Loucy (cell line): ENCODE data around the gene OPN1LW.

Experiments
- CTCF ChIP-seq: fragments of 200-600 bp; sonication (generic); conservative IDR thresholded peaks from 2 replicates; pipeline ENCODE4 v1.5.1; 2014; ENCODE audit warnings: mild to moderate bottlenecking, antibody characterized with exemption, low read length
- EZH2phosphoT487 ChIP-seq: fragments of 200-600 bp; IDR thresholded peaks from 2 replicates; pipeline ENCODE4 v1.6.1; 2018; ENCODE audit warnings: antibody characterized with exemption, mild to moderate bottlenecking, moderate library complexity, borderline replicate concordance

- TF ChIP-seq EZH2phosphoT487 (no peak), CTCF (no peak)
Observed at GRCh38 chrX:154138857-154139256, 5.2 kb upstream of the OPN1LW start.
